GM19238 (cell line): ENCODE results near the gene SLITRK3.
"Not testable (repeated sequence)": the region's sequence is repeated elsewhere in the genome, so short reads cannot be mapped to it uniquely, and the experiment has no call there.

ENCODE experiments used
- DNase-seq: peaks from one replicate; pipeline ENCODE4 v3.0.0; 2011; ENCODE audit warnings: low spot score; ENCODE audit not compliant: insufficient read length

Gene SLITRK3

GRCh38 chr3:165191491-165191890 is 4.7 kb downstream of the SLITRK3 start:
- no peak for DNase-seq

DNA sequence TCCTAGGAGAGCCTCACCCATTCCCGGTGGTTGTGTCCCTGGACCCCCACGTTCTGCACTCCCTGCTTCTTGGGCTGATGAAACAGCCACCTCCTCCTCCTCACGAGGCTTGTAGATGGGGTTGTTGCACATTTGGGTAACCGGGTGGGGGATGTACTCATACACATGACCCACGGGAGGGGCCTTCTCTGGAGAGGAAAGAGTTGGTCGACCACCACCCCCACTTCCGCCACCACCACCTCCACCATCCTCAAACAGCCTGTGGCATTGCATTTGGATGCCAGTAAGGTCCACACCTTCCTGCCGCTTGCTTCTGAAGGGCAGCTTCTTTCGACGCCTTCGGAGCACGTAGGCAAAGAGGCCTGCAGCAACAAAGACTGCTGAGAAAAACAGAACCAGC is 7.7 kb downstream of the SLITRK3 start:
- no peak for DNase-seq

DNA sequence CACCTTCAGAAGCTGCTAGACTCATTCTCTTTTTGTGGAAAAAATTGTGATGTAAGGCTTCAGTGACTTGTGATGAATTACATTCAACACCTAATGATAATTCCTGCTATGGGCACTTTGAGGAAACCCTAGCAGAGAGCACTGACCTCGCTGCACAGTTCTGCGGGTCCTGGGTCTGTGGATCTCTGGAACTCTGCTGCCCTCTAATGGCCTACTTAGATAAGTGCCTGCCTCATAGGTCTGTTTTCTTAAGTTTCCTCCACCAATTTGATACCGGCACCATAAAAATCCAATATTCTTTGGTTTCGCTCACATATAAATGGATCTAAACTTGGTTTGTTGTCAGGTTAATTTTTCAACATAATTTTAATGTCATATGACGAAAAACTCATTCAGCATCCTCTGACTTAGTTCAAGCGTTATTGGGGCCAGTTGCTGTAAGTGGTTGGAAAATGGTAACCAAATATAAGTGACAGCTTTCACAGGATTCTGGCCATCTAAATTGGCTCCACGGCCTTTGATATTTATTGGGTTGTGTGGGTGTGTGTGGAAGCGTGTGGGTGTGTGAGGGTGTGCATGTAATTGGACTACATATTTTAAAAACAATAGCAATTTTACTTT is 10.4 kb downstream of the SLITRK3 start:
- DNase-seq: peak; percentile 24

GRCh38 chr3:165181556-165181955 is 14.6 kb downstream of the SLITRK3 start:
- DNase-seq: no peak

DNA sequence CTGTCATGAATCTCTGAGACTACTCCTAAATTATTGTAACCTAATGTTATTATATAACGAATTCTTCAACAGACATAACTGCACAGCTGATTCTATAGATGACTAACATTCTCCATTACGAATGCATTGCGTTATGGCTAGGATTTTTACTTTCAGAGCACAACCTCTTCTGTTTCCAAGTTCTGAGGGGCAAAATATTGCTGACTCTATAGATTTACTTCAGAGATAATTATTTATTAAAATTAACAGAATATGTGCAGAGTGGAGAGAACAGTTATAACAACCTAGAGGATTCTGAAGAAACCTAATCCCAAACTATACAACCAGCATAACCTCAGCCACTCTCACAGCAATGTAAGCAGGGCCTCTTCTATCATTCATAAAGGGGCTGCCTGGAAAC is 25.9 kb downstream of the SLITRK3 start:
- no peak for DNase-seq

- no peak for DNase-seq
These were observed 26.8 kb downstream of the SLITRK3 start for GRCh38 chr3:165169368-165169767.

GRCh38 chr3:165162883-165163282 is 33.3 kb downstream of the SLITRK3 start:
- no peak for DNase-seq

- DNase-seq: no peak
These were observed 36.3 kb downstream of the SLITRK3 start for GRCh38 chr3:165159760-165160421.

- DNase-seq: no peak
These were observed 38.2 kb downstream of the SLITRK3 start for GRCh38 chr3:165158011-165158410.

- no peak for DNase-seq
These were observed 39.3 kb downstream of the SLITRK3 start for GRCh38 chr3:165156757-165157420.

GRCh38 chr3:165148876-165149441 is 47.2 kb downstream of the SLITRK3 start:
- no peak for DNase-seq

- DNase-seq: no peak
These were observed 51.9 kb downstream of the SLITRK3 start for GRCh38 chr3:165144271-165144670.

DNA sequence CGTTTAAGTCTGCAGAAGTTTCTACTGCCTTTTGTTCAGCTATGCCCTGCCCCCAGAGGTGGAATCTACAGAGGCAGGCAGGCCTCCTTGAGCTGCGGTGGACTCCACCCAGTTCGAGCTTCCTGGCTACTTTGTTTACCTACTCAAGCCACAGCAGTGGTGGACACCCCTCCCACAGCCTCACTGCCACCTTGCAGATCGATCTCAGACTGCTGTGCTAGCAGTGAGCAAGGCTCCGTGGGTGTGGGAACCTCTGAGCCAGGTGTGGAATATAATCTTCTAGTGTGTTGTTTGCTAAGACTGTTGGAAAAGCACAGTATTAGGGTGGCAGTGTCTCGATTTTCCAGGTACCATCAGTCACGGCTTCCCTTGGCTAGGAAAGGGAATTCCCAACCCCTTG is 56.3 kb downstream of the SLITRK3 start:
- DNase-seq: not testable (repeated sequence)
